GM18909 (cell line): ENCODE measurements around the gene ZNF700.
"Not testable (repeated sequence)": the region's sequence is repeated elsewhere in the genome, so short reads cannot be mapped to it uniquely, and the experiment has no call there.

Experiments used
- ATAC-seq: cut with Tn5 transposase; IDR thresholded peaks from one replicate; pipeline ENCODE4 v1.9.1; 2021; ENCODE audit warnings: mild to moderate bottlenecking; ENCODE audit not compliant: unreplicated experiment, poor library complexity

The ZNF700 gene

DNA sequence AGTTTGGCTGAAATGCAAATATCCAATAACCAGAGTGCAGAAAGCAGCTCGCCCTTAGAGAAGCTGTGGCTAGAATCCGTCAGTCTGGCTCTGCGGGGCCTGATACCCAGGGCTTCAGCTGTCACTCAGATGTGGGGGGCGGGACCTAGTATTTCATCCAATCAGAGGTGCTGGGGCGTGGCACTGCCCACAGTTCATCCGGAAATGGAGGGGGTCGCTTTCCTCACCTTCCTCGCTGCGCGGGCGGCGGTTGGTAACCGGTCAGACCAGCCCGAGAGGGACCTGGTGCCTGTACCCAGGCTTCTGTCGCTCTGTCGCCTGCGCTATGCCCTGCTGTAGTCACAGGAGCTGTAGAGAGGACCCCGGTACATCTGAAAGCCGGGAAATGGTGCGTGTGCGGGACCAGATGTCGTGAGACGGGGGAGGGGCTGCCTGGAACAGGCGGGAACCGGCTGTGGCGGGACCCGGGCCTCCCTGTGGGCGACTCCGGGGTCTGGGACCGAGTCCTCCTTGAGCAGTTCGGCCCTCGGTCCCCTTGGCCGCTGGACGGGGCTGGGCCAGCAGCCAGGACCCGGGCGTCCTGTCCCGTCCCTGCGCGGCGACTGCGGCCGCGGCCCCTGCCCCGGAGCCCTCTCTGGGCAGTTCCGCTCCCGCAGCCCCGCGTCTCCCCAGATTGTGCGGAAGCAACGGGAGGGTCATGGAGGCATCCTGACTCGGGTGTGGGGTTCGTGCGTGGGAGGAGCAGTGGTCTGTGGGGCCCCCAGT lies at the start of gene ZNF700:
Gene ZNF700 (plus strand): TSS at position 222 of the 765 bp plus-strand sequence. CDS start 104 bp downstream, at position 326.
- ATAC-seq: peak; percentile 87

DNA sequence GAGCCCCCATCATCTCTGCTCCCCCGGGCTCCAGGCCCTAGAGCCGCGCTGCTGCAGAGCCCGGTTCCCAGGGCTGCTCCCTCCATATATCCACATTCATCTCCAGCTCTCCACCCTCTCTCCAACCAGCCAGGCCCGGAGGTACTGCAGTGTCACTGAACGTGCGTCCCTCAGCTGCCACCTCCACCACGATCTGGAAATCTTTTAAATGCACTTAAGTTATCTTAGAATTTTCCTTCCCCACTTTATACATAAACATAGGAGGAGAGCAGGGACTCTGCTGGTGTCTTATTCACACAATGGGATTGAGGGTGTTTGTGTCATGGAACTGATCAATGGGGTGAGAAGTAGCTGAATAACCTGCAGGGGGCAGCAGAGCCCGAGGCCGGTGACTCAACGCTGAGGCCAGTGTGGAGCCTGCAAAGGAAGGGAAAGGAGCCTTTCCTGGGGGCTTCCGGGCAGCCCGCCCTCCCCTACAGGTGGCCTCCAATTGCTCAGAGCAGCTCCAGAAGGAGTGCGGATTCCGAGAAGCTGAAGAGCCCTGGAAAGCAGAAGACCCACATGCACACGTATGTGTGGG lies 45.1 kb upstream of the ZNF700 start:
- ATAC-seq: not testable (repeated sequence)

DNA sequence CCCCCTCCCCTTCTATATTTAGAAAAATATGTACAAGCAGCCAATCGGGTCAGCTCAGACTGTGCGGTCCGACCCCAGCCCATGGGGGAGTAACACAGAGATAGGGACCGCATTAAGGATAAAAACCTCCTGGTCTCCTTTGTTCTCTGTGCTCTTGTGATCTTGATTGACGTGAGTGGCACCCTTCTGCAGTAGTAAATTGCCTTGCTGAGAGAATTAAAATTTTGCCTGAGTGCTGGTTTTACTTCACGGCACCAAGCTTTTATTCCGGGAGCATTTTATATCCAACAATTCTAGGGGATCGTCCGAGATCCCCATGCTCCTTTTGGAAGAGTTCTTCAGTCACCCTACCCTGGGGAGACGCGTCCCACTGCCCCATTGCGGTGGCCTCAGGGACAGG lies 44.3 kb upstream of the ZNF700 start:
- no peak for ATAC-seq

DNA sequence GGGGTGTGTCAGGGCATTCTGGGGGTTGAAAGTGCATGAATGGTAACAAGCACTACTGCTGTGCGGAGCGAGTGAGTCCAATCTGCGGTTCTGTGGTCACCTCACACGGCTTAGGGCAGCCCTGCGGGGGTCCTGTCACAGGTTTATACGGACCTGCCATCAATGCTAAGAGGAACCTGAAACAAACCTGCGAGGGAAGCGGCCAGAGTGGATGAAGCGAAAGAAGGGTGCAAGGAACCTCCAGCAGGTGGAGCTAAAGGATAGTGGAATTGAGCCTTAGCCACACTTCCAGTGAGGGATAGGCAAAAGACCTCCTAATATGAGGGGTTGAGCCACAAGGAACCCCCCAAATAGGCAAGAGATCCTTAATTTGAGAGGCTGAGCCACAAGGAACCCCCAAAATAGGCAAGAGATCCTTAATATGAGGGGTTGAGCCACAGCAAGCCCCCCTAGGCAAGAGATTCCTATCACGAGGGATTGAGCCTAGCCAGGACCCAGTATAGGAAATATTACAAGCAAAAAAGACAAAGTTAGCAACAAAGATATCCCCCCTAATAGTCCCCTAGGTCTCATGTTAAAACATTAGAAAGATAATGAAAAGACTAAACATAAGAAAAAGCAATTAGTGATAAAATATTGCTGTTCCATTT lies 43.6 kb upstream of the ZNF700 start:
- no peak for ATAC-seq

DNA sequence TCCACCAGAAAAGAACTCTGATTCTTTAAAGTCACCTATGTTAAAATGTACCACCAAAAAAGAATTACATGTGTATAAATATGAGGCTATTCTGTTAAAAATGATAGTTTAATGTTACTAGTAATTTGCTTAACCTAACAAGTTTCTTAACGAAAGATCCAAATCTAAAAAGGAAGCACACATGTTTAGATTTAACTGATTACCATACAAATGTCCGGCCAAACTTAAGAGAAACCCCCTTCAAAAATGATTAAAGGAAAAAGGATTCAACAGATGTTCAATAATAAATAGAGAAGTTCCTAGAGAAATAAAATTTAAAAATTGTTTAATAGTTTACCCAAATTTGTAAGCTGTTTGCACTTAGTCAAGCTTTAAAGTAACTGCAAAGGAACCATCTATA lies 42.3 kb upstream of the ZNF700 start:
- no peak for ATAC-seq

DNA sequence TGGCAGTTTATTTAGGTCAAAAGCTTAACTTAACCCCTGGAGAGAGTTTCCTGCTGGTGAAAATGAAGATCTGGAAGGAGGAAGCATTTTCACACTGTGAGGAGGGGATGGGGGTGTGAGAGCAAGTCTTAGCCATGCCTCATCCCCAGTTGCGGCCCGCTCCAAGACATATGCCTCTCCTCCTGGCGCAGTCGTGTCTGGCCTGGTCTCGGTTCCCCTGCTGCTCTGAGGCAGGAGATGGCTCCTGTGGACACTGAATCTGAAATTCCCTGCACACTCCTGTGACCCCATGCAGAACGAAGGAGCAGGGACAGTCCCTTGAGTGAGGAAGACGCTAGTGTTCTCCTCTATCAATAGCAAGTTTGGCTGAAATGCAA lies 37.7 kb upstream of the ZNF700 start:
- no peak for ATAC-seq

DNA sequence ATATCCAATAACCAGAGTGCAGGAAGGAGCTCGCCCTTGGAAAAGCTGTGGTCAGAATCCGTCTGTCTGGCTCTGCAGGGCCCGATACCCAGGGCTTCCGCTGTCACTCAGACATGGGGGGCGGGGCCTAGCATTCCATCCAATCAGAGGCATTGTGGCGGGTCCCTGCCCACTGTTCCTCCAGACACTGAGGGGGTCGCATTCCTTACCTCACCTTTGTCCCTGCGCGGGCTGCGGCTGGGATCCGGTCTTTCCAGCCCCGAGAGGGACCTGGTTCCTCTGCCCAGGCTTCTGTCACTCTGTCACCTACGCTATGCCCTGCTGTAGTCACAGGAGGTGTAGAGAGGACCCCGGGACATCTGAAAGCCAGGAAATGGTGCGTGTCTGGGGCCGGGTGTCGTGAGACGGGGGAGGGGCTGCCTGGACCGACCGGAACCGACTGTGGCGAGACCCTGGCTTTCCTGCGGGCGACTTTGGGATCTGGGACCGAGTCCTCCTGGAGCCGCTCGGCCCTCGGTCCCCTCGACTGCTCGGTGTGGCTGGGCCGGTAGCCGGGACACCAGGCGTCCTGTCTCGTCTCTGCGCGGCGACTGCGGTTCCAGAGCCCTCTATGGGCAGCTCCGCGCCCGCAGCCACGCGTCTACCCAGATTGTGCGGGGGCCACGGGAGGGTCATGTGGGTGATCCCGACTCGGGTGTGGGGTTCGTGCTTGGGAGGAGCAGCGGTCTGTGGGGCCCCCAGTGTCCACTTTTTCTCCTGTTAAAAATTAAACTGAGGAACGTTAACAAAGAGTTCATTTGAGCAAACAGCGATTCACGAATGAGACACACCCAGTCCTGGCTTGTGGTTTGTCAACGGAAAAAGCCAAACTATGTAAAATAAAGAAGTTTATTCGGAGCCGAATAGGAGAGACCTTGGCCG lies 37.0 kb upstream of the ZNF700 start, which contains the start of gene ZNF69:
Gene ZNF69 (plus strand): TSS at position 172 of the 921 bp plus-strand sequence. CDS start 142 bp downstream, at position 314.
- peak; percentile 75 for ATAC-seq

DNA sequence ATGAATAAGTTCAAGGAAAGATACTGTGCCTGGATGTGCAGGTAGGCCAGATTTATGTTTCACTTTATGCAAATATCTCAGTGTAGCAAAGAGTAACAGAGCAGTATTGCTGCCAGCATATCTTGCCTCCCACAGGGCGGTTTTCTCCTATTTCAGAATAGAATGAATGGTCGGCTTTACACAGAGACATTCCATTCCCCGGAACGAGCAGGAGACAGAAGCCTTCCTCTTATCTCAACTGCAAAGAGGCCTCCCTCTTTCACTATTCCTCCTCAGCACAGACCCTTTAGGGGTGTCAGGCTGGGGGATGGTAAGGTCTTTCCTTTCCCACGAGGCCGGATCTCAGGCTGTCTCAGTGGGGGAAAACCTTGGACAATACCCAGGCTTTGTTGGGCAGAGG lies 35.0 kb upstream of the ZNF700 start:
- ATAC-seq: not testable (repeated sequence)

DNA sequence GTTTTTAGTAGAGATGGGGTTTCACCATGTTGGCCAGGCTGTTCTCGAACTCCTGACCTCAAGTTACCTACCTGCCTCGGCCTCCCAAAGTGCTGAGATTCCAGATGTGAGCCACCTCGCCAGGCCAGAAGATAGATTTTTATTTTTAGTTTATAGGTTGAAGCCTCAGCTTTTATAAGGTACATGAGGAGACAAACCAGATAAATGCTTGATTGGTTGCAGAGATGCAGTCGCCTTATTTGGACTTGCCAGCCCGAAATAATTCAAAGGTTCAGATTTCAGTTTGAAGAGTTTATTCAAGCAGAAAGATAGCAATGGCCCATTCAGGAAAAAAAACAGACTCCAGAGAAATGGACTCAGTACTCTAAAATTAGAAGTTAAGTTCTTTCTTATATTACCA lies 34.3 kb upstream of the ZNF700 start:
- ATAC-seq: no peak

DNA sequence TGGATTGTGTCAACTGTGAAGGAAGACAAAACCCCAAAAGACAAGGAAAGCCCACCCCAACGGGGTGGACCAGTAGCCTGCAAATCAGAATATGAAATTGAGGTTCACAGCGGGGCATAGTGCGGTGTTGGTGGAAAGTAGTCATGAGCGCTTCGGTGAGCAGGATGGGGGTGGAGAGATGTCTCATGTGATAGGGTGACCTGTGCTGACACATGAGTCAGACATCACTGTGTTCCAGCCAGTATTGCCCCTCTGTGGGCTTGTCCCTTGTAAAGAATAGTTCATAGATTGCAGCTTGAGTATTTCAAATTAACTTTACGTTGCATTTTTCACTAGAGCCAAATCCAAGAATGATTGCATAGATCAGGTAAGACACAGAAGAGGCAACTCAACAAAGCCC lies 30.1 kb upstream of the ZNF700 start:
- ATAC-seq: no peak

DNA sequence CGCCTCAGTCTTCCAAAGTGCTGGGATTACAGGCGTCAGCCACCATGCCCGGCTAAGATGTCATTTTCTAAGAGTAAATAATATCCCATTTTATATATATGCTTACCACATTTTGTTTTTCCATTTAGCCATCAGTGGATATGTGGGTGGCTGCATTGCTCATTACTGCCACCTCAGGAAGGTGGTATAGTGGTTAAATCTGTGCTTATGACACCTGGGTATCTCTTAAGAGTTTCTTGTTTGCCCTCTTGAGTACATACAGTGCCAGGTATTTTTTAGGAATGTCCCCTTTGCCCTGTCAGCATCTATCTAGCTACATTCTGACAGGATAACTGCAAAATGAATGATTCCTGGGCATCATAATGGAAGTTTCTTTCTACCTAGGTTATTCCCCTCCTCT lies 22.7 kb upstream of the ZNF700 start:
- ATAC-seq: no peak

DNA sequence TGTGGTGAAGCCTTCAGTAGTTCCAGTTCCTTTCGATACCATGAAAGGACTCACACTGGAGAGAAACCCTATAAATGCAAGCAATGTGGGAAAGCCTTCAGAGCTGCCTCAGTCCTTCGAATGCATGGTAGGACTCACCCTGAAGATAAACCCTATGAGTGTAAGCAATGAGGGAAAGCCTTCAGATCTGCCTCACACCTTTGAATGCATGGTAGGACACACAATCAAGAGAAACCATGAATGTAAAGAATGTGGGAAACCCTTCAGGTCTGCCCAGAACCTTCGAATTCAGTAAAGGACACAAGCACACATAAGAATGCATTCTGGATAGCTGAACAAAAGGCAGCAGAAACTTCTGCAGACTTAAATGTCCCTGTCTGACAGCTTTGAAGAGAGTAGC lies 19.0 kb upstream of the ZNF700 start:
- no peak for ATAC-seq

DNA sequence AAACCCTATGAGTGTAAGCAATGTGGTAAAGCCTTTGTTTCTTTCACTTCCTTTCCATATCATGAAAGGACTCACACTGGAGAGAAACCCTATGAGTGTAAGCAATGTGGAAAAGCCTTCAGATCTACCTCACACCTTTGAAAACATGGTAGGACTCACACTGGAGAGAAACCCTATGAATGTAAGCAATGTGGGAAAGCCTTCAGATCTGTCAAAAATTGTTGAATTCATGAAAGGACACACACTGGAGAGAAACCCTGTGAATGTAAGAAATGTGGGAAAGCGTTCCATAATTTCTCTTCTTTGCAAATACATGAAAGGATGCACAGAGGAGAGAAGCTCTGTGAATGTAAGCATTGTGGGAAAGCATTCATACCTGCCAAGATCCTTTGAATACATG lies 13.0 kb upstream of the ZNF700 start:
- ATAC-seq: not testable (repeated sequence)

DNA sequence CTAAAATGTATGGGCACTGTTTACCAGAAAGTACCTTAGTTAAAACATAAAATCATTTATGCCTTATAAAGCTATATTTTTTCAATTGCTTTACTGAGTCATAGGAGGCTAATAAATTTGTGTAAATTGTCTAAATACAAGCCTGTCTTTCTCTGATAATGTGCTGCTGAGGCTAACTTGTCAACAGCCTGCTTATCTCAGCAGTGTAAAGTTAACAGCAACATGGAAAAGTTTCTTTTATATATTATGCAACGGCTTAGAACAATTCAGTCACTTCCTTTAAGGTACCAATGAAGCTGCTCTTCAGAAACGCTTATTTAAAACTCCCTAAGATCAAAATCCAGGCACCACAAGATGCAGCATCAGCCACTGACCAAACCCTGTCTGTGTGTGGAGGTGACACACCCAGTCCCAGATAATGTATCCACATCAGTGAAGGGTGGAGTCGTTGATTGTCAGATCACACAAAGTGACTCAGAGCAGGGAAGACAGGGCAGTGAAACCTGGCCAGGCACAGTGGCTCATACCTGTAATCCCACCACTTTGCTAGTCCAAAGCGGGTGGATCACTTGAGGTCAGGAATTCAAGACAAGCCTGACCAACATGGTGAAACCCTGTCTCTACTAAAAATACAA lies 10.4 kb upstream of the ZNF700 start:
- ATAC-seq: not testable (repeated sequence)

DNA sequence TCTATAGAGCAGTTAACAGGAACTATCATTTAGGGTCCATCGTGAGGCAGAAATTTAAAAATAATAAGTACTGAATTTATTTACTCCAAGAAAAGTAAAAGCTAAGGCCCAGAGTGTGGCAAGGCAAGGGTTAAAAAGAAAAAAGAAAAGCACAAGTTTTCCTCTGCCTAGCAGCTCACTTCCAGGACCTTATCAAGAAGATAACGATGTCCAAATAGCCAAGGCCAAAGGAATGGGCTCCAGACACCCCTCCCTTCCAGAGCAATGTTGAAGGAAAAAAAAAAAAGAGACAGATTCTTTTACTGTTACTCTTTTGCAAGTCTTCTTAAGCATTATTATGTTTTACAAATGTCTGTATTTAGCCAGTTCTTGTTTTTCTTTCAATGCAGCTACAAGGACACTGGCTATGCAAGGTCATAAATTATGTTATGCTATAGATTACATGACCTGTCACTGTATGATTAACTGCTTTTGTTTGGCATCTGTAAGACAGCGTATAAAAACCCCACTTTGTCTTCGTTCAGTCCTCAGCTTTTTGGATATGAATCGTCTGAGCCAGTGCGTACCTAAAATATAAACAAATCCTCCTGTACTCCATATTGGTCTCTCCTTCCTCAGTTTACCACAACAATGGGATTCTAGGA lies 2.9 kb upstream of the ZNF700 start:
- no peak for ATAC-seq

DNA sequence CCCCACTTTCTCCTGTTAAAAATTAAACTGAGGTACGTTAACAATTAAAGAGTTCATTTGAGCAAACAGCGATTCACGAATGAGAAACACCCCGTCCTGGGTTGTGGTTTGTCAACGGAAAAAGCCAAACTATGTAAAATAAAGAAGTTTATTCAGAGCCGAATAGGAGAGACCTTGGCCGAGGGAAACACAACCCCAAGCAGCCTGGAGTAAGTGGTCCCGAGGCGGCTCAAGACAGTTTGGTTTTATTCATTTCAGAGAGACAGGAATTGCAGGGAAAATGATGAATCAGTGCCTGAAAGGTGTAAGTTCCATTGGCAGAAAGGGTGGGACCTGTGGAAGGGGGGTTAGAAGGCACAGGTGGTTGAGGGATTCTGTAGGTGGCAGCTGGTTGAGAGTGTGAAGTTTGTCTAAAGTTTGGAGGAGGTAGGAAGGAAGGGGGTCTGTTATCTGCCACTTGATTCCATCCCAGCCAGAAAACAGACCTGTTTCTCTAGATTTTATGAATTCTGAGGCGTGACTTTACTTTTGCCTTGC lies 812 bp downstream of the ZNF700 start:
- ATAC-seq: not testable (repeated sequence)

DNA sequence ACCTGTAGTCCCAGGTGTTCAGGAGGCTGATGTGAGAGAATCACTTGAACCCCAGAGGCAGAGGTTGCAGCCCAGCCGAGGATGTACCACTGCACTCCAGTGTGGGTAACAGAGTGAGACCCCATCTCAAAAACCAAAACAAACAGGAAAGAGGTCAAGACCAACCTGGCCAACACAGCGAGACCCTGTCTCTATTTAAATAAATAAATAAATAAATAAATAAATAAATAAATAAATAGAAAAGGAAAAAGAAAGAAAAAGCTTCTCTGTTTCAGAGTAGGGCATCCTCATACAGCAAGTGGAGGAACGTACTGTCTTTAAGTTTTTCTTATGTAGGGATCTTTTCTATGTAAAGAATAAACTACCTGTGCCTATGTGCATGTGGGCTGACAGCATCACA lies 2.3 kb downstream of the ZNF700 start:
- ATAC-seq: no peak

DNA sequence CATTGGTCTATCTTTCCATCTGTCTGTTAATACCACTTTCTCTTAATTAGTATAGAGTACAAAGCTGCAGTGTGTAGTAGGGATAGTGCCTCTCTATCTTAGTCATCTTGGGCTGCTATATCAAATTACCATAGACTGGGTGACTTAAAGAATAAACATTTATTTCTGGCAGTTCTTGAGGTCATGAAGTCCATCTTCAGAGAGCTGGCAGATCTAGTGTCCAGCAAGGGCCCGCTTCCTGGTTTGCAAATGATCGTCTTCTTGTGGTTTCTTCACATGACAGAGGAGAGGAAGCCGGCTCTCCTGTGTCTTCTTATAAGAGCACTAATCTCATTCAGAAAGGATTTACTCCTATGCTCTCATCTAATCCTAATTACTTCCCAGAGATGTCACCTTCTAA lies 6.1 kb downstream of the ZNF700 start:
- no peak for ATAC-seq

DNA sequence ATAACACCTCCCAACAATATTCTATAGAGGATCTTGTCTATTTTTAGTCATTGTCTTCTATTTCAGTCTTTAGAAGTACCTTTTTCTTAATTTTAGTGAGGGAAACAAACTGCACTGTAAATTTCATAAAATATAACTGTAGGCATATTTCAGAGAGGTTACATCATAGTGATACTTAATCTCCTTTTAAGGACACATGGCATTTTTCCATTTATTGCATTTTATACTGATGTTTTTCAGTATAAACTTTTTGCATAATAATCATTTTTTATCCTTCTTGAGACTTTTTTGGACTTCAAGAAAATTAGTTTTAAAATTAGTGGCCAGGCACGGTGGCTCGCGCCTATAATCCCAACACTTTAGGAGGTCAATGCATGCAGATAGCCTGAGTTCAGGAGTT lies 6.6 kb downstream of the ZNF700 start:
- no peak for ATAC-seq
